NCI-H187 (cell line): Measurements from ENCODE around the gene PIP5KL1.
A peak's percentile ranks its signal among the peaks of the same experiment; 100 is the strongest.

Experiments used
- DNase-seq, 2 experiments: peaks; one replicate each; lab custom pipeline; 2025; lab: John Stamatoyannopoulos, UW

Gene PIP5KL1

DNA sequence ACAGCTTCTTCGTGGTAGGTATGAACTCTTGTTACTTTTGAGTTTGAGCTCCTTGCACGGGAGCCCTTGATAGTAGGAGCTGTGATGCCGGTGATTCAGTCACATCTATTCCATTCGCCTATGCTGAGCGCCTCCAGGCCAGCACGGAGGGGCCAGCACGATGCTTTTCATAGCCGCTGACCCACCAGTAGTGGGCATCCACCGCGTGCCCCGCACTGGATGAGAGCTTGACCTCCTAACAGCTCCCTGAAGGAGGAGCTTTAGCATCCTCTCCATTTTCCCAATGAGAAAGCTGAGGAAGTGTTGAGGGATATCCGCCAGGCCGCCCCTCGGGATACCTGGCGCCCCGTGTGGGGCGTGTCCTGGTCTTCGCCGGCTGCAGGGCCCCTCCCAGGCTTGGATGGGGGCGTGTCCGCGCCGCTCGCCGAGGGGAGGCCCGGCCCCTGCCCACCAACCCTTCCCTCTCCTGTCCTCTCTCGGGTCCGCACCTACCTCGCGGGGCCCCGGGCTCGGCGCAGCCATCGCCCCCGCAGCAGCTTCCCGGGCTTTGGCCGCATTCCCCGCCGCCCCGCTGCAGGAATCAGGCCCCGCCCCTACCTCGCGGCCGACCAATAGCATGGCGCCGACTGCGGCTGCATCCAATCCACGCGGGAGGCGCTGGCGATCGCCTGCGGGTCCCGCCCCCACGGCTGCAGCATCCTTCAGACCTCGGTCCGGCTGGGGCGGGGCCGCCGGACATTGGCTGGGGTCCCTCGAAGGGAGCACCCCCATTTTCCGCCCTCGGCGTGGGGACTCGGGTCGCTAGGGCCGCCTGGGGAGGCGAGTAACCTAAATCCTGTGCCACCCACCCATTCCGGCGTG, at the start of gene PIP5KL1:
TSS of gene PIP5KL1 (minus strand) at position 547 of the 861 bp plus-strand sequence. CDS start at position 522, 25 bp downstream.
- peak; percentile 6 to 32 for DNase-seq

GRCh38 chr9:127980060-127980705, 49.6 kb upstream of the PIP5KL1 start:
- no peak for DNase-seq

DNA sequence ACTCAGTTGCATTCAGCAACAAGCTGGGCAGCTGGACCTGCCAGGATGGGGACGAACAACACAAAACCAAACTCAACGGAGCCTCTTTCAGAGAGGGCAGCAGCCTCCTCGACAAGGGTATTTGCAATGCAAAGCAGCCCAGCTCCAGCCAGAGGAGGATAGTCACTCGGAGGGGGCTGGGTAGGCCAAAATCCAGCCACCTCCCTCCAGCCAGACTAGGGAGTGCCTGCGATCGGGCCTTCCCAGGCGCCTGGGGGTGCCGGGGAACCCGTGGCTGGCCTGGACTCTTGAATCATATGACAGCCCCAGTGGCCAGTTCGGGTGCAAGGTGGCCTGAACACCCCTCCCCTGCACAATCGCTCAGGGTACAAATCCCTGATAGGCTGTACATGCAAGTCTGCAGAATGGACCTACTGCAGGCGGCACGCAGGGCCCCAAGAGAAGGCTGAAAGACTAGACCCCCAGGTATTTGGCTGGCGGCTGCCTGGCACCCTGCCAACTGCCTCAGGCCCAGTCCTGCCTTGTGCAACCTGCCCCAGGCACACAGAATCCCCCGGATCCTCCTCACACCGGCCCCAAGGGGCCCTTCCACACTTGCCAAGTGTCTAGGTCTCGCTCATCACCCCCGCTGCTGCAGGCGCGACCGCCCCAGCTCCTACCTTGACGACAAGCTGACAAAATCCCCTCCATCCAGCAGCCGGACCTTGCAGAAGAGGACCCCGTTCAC, 48.9 kb upstream of the PIP5KL1 start:
- DNase-seq: peak in 1 of 2 experiments; percentile 28

DNA sequence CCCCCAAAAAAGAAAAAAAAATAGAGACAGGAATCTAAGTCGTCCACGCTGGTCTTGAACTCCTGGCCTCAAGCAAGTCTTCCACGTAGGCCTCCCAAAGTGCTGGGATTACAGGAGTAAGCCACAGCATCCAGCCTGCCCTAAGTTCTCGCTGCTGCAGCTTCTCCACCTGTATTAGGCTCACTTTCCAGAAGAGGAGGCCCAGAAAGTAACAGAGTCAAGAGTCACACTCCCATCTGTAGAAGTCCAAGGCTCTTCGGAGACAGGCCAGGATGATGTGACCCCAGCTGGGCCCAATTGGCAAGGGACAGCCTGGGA, 48.4 kb upstream of the PIP5KL1 start:
- DNase-seq: no peak

GRCh38 chr9:127977884-127978647, 47.5 kb upstream of the PIP5KL1 start:
- DNase-seq: no peak

DNA sequence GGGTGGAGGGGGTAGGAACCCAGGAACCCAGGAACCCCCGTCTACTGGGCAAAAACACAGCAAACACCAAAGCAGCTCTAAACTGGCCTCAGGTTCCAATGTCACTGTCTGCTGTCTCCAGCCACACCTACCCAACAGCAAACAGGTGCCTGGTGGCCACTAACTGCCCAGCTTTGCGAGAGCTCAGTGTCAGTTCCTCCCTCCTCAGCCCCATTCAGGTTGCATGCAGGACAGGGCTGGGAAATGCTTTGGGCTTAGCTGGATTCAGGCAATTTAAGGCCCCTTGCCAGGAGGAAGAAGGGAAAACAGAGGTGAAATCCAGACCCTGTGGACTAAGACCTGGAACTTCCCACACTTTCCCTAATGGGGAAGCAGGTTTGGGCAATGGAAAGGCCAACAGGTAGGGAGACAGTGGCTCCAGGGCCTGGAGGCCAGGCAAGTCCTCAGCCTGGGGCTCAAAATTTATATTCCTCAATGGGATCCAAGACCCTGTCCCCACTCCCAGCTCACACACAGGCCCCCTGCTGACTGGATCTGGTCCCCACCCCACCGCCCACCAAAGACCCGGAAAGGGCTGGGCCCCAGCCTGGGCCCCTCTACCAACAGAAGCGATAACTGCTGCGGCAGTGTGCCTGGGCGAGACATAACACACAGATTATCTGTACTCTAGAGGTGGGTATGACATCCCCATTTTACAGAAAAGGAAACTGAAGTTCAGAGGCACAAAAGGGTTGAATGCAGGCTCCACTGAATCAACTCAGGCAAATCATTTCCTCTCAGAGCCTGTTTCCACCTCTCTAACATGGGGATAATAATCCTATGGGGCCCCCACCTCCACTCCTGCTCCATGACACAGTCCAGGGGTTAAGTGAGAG, 46.7 kb upstream of the PIP5KL1 start:
- no peak for DNase-seq

- DNase-seq: peak; percentile 29 to 48
These were observed 45.9 kb upstream of the PIP5KL1 start for GRCh38 chr9:127976498-127976897.

DNA sequence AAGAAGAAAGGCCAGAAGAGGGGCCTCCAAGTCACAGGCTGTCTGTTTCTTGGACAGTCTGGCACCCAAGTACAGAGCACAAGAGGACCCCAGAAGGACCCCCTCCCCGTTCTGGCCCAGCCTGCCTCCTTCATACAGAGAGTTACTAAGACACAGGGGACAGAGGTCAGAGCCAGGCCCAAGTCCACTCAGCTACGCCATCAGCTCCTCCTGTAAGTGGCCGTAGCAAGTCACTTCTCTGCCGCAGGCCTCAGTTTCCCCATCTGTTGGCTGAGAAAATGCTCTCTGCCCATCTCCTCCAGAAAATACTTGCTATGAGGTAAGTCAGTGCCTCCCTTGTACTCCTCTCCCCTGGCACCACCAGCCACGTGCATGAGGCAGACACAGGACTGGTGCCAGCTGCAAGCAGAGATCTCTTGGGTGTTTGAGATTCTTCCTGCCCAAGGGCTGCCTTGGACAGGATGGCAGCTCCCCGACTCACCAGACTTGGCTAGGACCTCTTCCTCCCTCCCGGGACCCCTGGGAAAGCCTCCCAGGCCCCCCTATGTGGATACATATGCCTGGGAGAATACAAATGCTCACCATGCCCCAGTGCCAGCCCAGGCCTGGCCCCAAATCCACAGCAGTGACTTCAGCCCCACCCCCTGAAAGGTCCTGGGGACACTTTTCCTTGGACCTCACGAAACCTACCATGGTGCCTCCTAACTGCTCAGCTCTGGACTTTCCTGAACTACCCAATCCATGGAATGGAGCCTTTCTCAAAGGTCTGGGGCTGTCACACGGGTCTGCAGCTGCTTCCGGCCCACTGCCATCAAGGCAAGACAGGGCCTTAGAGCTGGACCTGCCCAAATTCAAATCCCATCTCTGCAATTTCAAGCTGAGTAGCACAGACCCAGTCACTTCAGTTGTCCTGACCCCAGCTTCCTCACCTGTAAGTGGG, 45.1 kb upstream of the PIP5KL1 start:
- DNase-seq: no peak

DNA sequence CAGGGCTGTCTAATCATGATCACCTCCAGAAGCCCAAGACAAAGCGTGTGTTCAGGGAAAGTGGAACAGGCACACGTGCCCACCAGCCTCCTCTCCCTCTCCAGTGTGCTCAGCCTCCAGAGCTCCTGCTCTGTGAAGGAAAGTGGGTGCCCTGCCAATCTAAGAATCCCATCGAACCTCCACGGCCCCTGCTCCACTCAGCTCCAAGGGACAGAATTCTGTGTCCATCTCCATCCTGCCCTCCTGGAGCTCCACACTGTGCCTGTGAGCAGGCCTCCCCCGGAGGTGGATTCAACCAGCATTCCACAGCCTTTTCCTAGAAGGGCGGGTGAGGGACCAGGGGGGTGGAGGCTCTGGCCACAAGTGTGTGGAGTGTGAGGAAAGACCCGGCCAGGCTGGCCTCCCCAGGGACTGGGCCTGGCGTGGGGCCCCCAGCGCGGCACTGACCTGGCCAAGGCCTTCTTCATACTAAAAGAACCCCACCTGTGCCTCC, 44.2 kb upstream of the PIP5KL1 start:
- DNase-seq: no peak

DNA sequence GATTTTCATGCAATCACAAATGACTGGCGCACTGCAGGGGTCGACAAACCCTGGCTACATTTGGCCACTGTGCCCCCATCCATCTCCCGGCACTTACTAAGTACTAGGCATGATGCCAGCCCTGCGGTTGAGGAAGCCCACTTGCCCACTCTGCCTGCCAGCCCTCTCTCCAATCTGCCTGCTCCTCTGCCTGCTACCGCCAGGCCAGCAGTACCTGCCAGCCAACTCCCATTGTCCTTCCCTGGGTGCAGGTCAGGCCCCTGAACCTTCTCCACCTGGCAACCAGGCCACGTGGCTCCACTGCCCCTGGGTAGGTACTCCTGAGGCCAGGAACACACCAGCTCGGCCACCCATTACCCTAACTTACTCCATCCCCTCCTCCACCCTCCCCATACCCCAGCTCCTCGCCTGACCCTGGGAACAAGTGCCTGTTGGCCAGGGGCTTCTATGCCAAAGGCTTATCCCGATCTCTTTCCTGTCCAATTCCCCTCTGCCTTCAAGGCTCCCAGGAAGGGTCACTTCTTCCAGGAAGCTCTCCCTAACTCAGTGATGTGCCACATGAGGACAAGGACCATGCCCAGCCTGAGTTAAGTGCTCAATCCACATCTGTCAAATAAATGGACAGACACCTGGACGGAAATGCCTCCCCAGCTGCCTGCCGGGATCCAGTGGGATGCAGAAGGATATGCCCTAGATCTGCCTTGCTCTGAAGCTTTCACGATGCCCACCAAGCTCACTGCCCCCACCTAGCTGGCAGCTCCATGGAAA, 43.6 kb upstream of the PIP5KL1 start:
- DNase-seq: no peak

DNA sequence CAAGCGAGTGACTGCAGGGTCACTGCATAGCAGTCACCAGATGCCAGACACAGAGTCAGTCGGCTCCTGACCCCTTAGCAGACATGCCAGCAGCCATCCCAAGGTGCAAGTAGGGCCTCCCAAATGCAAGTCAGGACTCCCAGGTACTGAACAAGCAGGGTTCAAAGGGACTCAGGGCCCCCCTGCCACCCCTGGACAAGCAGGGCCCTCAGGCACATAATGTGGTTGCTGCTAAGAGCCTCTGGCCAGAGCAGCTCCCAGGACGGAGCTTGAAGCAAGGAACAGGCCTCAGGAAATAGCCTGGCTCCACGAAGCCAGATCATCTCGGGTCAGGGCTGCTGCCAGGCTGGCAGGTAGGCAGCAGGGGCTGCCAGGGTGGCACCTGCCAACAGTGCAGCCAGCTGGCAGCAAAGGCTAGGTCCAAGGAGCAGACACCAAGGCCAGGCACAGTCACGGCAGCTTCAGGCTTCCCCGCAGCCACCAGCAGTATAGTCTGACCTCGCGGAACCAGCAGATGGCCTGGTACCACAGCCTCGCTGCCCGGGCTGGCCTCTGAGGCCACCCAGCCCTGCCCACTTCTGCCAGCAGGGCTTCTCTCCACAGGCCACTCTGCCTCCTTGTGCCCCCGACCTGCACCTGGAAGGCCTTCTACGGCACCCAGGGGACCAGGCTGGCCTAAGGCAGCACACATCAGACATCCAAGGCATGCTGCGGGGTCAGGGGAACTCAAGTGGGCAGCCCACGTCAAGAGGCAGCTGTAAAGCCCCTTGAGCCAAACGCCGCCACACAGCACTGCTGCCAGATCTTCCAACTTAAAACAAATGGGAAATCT, 42.8 kb upstream of the PIP5KL1 start:
- no peak for DNase-seq

DNA sequence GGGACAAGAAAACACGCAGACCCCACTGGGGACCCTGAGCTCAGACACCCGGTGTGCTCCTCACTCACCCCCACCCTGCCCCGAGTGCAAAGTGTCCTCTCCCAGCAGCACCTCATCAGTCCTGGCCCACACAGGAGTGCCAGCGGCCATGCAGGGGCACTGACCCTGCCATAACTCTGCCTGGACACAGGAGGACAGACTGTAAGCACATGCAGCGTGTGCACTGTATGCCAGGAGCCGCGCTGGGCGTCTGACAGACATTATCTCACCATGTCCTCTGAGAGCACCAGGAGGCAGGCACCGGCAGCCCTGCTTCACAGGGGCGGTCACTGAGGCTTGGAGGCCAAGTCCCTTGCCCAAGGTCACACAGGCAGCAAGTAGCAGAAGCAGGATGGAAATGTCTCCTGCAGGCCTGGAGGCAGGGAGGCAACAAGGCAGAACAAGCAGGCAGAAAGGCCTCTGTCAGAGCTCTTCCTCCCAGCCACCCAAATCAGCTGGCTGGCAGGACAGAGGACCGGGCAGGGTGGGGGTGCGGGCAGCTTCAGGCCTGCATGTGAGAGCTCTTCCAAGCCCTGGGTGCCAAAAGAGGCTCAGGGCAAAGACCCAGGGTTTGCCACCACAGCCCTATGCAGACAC, 41.8 kb upstream of the PIP5KL1 start:
- DNase-seq: no peak

GRCh38 chr9:127971357-127972235, 41.0 kb upstream of the PIP5KL1 start:
- DNase-seq: no peak

GRCh38 chr9:127970401-127971313, 40.1 kb upstream of the PIP5KL1 start:
- peak in 1 of 2 experiments; percentile 30 for DNase-seq

- no peak for DNase-seq
These were observed 38.3 kb upstream of the PIP5KL1 start for GRCh38 chr9:127968700-127969383.
